ENCODE results near the gene VSTM5. TPM values are rescaled to one million over a fixed set of nuclear protein-coding genes. Genes with fewer than 3 reads are reported as not detected.

The VSTM5 gene
- total RNA-seq, 2 donors from 2014 or later: not detected

DNA sequence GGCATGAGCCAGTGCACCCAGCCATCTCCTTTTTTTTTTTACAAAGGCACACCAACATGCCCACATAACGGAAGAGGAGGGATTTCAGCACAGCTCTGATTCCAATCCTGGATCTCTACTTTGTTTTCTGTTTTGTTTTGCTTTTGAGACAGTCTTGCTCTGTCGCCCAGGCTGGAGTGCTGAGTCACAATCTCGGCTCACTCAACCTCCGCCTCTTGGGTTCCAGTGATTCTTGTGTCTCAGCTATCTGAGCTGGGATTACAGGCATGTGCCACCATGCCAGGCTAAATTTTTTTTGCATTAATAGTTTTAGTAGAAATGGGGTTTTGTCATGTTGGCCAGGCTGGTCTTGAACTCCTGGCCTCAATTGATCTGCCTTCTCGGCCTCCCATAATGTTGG lies 28.1 kb downstream of the VSTM5 start:
- no peaks in the 10 kb centered on the region for H3K9me3 ChIP-seq
- H3K27me3 ChIP-seq (replicated peaks; ENCODE audit: insufficient read depth): no peaks in the 10 kb centered on the region

DNA sequence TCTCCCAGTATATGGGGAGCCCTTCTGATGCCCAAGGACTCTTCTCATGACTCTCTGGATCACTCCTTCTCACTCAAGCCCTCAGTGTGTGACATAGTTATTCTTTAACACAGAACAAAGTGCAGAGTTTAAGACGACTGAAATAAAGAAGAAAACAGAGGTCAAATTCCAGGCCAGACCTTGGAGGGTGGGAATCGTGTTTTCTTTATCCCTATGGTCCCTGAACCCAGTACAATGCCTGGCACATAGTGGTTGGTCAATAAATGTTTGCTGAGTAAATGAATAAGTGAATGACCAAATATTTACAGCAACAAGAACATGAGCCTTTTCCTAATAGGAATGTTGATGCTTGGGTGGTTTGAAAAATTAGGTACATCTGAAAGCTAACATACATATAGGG lies 28.8 kb downstream of the VSTM5 start:
- Histone ChIP-seq H3K27ac (no peak overlapping the region), H3K27me3 (replicated peaks; ENCODE audit: insufficient read depth) (no peaks in the 10 kb centered on the region), H3K36me3 (no peaks in the 10 kb centered on the region), H3K9me3 (no peaks in the 10 kb centered on the region), H3K4me1 (ENCODE audit: control insufficient read depth in 1 of 2, low read depth in 2 of 2) (no peaks in the 10 kb centered on the region), H3K4me3 (no peak overlapping the region)
- no peak for DNase-seq (ENCODE audit: low spot score)
- ATAC-seq (ENCODE audit: insufficient number of reproducible peaks, low FRiP score, low read depth): no peak
- TF ChIP-seq, protein P1, sequence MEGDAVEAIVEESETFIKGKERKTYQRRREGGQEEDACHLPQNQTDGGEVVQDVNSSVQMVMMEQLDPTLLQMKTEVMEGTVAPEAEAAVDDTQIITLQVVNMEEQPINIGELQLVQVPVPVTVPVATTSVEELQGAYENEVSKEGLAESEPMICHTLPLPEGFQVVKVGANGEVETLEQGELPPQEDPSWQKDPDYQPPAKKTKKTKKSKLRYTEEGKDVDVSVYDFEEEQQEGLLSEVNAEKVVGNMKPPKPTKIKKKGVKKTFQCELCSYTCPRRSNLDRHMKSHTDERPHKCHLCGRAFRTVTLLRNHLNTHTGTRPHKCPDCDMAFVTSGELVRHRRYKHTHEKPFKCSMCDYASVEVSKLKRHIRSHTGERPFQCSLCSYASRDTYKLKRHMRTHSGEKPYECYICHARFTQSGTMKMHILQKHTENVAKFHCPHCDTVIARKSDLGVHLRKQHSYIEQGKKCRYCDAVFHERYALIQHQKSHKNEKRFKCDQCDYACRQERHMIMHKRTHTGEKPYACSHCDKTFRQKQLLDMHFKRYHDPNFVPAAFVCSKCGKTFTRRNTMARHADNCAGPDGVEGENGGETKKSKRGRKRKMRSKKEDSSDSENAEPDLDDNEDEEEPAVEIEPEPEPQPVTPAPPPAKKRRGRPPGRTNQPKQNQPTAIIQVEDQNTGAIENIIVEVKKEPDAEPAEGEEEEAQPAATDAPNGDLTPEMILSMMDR (IDR thresholded peaks at IDR 0.05): no peak

More for the DNA sequence above, 28.1 kb downstream of the VSTM5 start:
- Histone ChIP-seq H3K4me1 (ENCODE audit: control insufficient read depth in 1 of 2, low read depth in 2 of 2) (no peaks in the 10 kb centered on the region), H3K4me3 (no peak overlapping the region), H3K27ac (no peak overlapping the region), H3K36me3 (no peaks in the 10 kb centered on the region)
- DNase-seq (ENCODE audit: low spot score) (no peak), ATAC-seq (ENCODE audit: insufficient number of reproducible peaks, low FRiP score, low read depth) (no peak)
- TF ChIP-seq, protein P1 (IDR thresholded peaks at IDR 0.05): no peak

DNA sequence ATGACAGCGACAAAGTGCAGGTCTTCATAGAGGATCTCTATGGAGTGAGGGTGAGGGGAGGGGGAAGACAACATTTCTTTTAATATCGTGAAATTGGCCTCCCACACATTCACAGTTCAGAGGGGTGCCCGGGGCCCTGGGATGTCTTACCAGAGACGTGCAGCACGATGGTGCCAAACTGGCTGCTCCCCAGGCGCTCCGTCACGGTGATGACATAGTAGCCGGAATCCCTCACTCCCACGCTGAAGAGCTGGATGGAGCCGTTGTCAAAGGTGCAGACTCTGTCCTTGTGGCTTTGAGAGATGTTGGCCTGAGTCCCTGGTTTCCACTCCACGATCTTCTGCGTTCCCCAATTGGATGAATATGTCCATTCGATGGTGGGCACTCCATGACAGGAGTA lies 29.6 kb downstream of the VSTM5 start:
- ATAC-seq (ENCODE audit: insufficient number of reproducible peaks, low FRiP score, low read depth) (no peak), DNase-seq (ENCODE audit: low spot score) (no peak)
- no peaks in the 10 kb centered on the region for H3K36me3 ChIP-seq
- no peaks in the 10 kb centered on the region for H3K27me3 ChIP-seq (replicated peaks; ENCODE audit: insufficient read depth)
- H3K4me1 ChIP-seq (ENCODE audit: control insufficient read depth in 1 of 2, low read depth in 2 of 2): no peaks in the 10 kb centered on the region
- H3K27ac ChIP-seq: no peak overlapping the region
- TF ChIP-seq, protein P1 (IDR thresholded peaks at IDR 0.05): no peak
- no peaks in the 10 kb centered on the region for H3K9me3 ChIP-seq
- H3K4me3 ChIP-seq: no peak overlapping the region

DNA sequence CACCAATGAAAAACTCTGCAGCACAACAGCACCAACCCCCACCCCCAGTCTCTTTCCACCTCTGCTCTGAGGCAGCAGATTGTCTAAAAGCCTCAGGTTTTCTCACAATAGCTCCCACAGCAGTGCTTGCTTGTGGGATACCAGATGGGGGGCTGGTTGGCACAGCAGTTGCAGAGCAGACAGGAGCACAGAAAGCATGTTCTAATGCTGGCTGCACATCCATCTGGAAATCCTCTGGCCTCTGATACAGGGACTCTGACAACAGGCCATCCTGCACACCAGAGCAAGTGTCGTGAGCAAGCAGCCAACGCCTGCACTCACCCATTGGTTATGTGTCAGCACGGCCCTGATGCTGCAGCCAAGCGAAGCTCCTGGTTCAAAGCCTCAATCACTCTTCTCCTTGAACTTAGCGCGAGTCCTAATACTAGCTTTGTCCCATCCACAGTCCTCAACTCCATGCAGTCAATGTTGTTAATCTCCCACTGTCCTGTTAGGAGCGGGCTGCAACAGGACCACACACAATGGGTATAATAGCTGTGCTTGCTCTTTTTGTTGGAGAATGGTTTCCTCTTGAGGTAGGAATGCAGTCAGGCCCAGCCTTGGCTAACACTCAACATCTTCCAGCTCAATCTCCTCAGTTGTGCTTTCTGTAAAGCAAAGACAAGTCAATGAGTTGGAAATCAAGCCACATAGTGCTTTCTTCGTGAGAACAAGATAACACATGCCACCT lies 30.3 kb downstream of the VSTM5 start:
- Histone ChIP-seq H3K27me3 (replicated peaks; ENCODE audit: insufficient read depth) (no peaks in the 10 kb centered on the region), H3K27ac (no peak overlapping the region), H3K36me3 (peaks cover 2% of the 10 kb centered on the region), H3K4me1 (ENCODE audit: control insufficient read depth in 1 of 2, low read depth in 2 of 2) (no peaks in the 10 kb centered on the region), H3K9me3 (no peaks in the 10 kb centered on the region), H3K4me3 (no peak overlapping the region)
- DNase-seq (ENCODE audit: low spot score) (no peak), ATAC-seq (ENCODE audit: insufficient number of reproducible peaks, low FRiP score, low read depth) (no peak)
- TF ChIP-seq, protein P1 (IDR thresholded peaks at IDR 0.05): no peak

DNA sequence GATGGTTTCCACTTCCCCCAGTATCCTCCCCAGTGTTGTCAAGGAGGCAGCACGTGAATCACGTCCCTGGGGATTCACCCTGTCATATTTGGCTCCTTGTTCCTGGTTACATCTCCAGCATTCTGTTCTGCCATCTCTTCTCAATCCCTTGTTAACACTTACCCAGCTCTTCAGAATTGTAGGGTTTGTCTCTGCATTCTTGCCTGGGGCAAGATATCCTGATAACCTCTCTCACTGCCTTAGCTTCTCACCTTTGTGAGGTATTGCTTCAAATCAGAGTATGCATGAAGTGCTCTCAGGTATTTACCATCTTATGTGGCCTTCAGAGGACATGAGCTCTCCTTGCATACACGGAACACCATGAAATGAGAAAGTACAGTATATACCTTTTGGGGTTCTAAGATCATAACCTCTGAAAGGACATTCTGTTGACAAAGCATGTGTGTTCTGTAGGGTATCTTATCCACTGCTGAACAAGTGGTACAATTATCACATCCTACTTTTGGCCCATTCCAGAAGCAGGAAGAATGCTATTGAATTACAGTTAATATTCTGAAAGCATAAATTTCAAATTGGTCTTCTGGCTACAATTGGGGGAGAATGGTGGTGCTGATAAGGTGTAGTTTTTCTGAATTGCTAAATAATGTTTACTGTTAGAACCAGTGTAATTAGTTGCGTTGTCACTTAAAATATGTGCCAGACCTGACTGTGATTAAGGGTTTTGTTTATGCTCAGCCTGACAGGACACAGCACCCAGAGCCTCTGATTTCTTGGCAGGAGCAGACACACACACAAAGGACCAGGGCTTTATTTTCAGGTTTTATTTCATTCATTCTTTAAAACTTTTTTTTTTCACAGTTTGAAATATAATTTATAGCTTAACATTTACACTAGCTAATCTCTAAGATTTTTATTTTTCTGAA lies 32.7 kb downstream of the VSTM5 start:
- Histone ChIP-seq H3K36me3 (peaks cover 18% of the 10 kb centered on the region), H3K4me3 (no peak overlapping the region), H3K27me3 (replicated peaks; ENCODE audit: insufficient read depth) (no peaks in the 10 kb centered on the region), H3K9me3 (no peaks in the 10 kb centered on the region), H3K27ac (no peak overlapping the region), H3K4me1 (ENCODE audit: control insufficient read depth in 1 of 2, low read depth in 2 of 2) (no peaks in the 10 kb centered on the region)
- no peak for DNase-seq (ENCODE audit: low spot score)
- TF ChIP-seq, protein P1 (IDR thresholded peaks at IDR 0.05): no peak
- ATAC-seq (ENCODE audit: insufficient number of reproducible peaks, low FRiP score, low read depth): no peak

All from thoracic aorta (tissue), 2 donors.